ENCODE measurements around the gene MSRB1. TPM values are rescaled to one million over a fixed set of nuclear protein-coding genes. Genes with fewer than 3 reads are reported as not detected.

The MSRB1 gene
- total and polyA plus RNA-seq, 2 of the 13 experiments (the other 11 are each of a cell fraction or from before 2014, with no cell fraction given) = 32.1 to 75.4 TPM

DNA sequence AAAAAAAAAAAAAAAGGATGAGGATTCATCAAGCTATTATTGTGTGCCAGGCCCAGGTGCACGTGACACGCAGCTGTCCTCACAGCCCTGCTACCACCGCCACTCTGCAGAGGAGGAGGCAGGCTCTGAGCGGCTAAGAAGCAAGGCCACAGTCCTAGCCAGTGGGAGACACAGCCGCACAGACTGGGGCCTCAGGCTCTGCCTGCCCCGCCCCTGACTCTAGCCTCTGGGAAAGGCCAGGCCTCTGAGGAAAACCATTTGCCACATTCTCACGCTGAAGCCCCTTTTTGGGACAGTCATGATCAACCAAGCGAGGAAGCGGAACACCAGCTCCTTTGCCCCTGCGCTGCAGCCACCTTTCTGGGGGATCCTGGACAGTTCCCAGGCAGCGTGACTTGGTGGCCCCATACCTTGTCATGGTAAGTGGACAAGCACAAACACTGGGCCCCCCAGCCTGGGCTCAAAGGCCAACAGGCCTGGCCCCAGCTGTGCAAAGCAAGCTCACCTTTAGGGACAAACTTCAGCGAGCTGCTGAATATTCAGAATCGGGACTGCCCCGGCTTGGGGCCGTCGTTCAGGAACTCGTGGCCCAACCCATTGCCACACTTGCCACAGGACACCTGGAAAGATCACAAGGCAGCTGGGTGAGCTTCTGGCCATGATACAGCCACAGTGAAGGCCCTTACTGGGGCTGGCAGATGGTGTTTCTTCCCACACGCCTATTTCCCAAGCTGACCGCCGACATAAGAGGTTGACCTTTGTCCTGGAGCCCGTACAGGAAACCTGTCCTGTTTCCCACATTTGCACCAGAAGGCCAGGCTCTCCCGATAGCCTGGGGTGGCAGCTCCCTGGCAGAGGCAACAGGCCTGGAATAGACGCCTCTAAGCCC is 2.5 kb downstream of the MSRB1 start (continued):
- TF ChIP-seq, protein P1, sequence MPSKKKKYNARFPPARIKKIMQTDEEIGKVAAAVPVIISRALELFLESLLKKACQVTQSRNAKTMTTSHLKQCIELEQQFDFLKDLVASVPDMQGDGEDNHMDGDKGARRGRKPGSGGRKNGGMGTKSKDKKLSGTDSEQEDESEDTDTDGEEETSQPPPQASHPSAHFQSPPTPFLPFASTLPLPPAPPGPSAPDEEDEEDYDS (CRISPR knock-in tag; IDR thresholded peaks at IDR 0.05) = peak; percentile 69
- TF ChIP-seq FOXA1 (IDR thresholded peaks at IDR 0.05) = 0 out of 2 replicates have a peak, but pooled peaks have one; percentile 8
- TF ChIP-seq FOXA1 (CRISPR knock-in tag; IDR thresholded peaks at IDR 0.05) = peak; percentile 83
- peak; percentile 17; the same call in 1 of the 2 replicates for TF ChIP-seq TGIF2 (CRISPR knock-in tag; IDR thresholded peaks at IDR 0.05)
- no peak for TF ChIP-seq SP4 (CRISPR knock-in tag; IDR thresholded peaks at IDR 0.05)
- no peak for TF ChIP-seq GFI1 (CRISPR knock-in tag; IDR thresholded peaks at IDR 0.05; ENCODE audit: borderline replicate concordance)
- TF ChIP-seq, protein P2, sequence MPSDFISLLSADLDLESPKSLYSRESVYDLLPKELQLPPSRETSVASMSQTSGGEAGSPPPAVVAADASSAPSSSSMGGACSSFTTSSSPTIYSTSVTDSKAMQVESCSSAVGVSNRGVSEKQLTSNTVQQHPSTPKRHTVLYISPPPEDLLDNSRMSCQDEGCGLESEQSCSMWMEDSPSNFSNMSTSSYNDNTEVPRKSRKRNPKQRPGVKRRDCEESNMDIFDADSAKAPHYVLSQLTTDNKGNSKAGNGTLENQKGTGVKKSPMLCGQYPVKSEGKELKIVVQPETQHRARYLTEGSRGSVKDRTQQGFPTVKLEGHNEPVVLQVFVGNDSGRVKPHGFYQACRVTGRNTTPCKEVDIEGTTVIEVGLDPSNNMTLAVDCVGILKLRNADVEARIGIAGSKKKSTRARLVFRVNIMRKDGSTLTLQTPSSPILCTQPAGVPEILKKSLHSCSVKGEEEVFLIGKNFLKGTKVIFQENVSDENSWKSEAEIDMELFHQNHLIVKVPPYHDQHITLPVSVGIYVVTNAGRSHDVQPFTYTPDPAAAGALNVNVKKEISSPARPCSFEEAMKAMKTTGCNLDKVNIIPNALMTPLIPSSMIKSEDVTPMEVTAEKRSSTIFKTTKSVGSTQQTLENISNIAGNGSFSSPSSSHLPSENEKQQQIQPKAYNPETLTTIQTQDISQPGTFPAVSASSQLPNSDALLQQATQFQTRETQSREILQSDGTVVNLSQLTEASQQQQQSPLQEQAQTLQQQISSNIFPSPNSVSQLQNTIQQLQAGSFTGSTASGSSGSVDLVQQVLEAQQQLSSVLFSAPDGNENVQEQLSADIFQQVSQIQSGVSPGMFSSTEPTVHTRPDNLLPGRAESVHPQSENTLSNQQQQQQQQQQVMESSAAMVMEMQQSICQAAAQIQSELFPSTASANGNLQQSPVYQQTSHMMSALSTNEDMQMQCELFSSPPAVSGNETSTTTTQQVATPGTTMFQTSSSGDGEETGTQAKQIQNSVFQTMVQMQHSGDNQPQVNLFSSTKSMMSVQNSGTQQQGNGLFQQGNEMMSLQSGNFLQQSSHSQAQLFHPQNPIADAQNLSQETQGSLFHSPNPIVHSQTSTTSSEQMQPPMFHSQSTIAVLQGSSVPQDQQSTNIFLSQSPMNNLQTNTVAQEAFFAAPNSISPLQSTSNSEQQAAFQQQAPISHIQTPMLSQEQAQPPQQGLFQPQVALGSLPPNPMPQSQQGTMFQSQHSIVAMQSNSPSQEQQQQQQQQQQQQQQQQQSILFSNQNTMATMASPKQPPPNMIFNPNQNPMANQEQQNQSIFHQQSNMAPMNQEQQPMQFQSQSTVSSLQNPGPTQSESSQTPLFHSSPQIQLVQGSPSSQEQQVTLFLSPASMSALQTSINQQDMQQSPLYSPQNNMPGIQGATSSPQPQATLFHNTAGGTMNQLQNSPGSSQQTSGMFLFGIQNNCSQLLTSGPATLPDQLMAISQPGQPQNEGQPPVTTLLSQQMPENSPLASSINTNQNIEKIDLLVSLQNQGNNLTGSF (CRISPR knock-in tag; IDR thresholded peaks at IDR 0.05) = peak; percentile 49
- peak; percentile 86 for TF ChIP-seq ZNF317 (CRISPR knock-in tag; IDR thresholded peaks at IDR 0.05)
- TF ChIP-seq SAP130 (CRISPR knock-in tag; IDR thresholded peaks at IDR 0.05; ENCODE audit: low read depth) = peak; percentile 85
- TF ChIP-seq, protein P3, sequence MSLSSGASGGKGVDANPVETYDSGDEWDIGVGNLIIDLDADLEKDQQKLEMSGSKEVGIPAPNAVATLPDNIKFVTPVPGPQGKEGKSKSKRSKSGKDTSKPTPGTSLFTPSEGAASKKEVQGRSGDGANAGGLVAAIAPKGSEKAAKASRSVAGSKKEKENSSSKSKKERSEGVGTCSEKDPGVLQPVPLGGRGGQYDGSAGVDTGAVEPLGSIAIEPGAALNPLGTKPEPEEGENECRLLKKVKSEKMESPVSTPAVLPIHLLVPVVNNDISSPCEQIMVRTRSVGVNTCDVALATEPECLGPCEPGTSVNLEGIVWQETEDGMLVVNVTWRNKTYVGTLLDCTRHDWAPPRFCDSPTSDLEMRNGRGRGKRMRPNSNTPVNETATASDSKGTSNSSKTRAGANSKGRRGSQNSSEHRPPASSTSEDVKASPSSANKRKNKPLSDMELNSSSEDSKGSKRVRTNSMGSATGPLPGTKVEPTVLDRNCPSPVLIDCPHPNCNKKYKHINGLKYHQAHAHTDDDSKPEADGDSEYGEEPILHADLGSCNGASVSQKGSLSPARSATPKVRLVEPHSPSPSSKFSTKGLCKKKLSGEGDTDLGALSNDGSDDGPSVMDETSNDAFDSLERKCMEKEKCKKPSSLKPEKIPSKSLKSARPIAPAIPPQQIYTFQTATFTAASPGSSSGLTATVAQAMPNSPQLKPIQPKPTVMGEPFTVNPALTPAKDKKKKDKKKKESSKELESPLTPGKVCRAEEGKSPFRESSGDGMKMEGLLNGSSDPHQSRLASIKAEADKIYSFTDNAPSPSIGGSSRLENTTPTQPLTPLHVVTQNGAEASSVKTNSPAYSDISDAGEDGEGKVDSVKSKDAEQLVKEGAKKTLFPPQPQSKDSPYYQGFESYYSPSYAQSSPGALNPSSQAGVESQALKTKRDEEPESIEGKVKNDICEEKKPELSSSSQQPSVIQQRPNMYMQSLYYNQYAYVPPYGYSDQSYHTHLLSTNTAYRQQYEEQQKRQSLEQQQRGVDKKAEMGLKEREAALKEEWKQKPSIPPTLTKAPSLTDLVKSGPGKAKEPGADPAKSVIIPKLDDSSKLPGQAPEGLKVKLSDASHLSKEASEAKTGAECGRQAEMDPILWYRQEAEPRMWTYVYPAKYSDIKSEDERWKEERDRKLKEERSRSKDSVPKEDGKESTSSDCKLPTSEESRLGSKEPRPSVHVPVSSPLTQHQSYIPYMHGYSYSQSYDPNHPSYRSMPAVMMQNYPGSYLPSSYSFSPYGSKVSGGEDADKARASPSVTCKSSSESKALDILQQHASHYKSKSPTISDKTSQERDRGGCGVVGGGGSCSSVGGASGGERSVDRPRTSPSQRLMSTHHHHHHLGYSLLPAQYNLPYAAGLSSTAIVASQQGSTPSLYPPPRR (CRISPR knock-in tag; IDR thresholded peaks at IDR 0.05; ENCODE audit: borderline replicate concordance) = peak; percentile 88
- peak; percentile 91 for TF ChIP-seq ARNTL (CRISPR knock-in tag; IDR thresholded peaks at IDR 0.05)
- TF ChIP-seq DNMT3B (CRISPR knock-in tag; conservative IDR thresholded peaks at IDR 0.05) = no peak
- TF ChIP-seq ZNF451 (CRISPR knock-in tag; IDR thresholded peaks at IDR 0.05) = 0 out of 2 replicates have a peak, but pooled peaks have one; percentile 24
- TF ChIP-seq, protein P4, sequence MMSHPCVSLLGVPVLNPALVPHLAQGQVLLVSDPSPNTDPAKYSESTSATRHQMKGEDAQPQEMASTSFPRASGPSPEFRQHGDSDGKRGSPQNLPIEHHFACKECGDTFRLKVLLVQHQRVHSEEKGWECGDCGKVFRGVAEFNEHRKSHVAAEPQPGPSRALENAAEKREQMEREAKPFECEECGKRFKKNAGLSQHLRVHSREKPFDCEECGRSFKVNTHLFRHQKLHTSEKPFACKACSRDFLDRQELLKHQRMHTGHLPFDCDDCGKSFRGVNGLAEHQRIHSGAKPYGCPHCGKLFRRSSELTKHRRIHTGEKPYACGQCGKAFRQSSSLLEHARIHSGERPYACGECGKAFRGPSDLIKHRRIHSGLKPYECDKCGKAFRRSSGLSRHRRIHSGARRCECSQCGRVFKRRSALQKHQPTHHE (CRISPR knock-in tag; IDR thresholded peaks at IDR 0.05; ENCODE audit: borderline replicate concordance) = no peak
- peak; percentile 84; the same call in 1 of the 2 replicates for TF ChIP-seq ZZZ3 (CRISPR knock-in tag; IDR thresholded peaks at IDR 0.05; ENCODE audit: borderline replicate concordance)
- TF ChIP-seq IRF2 (CRISPR knock-in tag; IDR thresholded peaks at IDR 0.05) = peak; percentile 78
- peak; percentile 70; the same call in 1 of the 2 replicates for TF ChIP-seq ZNF552 (CRISPR knock-in tag; IDR thresholded peaks at IDR 0.05; ENCODE audit: borderline replicate concordance)
- TF ChIP-seq ZNF124 (CRISPR knock-in tag; IDR thresholded peaks at IDR 0.05) = peak; percentile 79; the same call in 1 of the 2 replicates

Measured in HepG2 (cell line).